ENCODE data around the gene KNL1.

DNA sequence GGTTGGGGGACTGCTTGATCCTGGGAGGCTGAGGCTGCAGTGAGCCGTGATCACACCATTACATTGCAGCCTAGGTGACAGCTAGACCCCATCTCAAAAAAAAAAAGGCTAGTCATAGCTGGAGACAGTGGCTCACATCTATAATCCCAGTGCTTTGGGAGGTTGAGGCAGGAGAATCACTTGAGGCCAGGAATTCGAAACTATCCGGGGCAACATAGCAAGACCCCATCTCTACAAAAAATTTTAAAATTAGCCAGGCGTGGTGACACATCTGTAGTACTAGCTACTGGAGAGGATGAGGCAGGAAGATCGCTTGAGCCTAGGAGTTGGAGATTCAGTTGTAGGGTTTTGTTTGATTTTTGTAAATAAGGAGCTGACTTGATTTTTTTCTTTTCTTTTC is 45.6 kb downstream of the KNL1 start:
- TF ChIP-seq EP300 (IDR thresholded peaks at IDR 0.05; ENCODE audit: borderline replicate concordance in 1 of 2, control insufficient read depth in 1 of 2, low read depth in 2 of 2, low read length in 2 of 2) (no peak), CREM (IDR thresholded peaks at IDR 0.05; ENCODE audit: low read depth) (no peak), SMC3 (IDR thresholded peaks at IDR 0.05; ENCODE audit: borderline replicate concordance, low read length) (no peak), EZH2 (IDR thresholded peaks at IDR 0.05; ENCODE audit: borderline replicate concordance, control insufficient read depth, low read depth, low read length) (no peak), ZNF274 (IDR thresholded peaks at IDR 0.05; ENCODE audit: insufficient read depth, insufficient read length) (no peak), SIX5 (IDR thresholded peaks at IDR 0.05; ENCODE audit: low read depth, low read length, severe bottlenecking) (no peak), SP1 (IDR thresholded peaks at IDR 0.05; ENCODE audit: low read depth, low read length) (no peak), RAD21 (IDR thresholded peaks at IDR 0.05; ENCODE audit: insufficient read depth, low read depth, low read length) (no peak)
- TF ChIP-seq, protein P1, sequence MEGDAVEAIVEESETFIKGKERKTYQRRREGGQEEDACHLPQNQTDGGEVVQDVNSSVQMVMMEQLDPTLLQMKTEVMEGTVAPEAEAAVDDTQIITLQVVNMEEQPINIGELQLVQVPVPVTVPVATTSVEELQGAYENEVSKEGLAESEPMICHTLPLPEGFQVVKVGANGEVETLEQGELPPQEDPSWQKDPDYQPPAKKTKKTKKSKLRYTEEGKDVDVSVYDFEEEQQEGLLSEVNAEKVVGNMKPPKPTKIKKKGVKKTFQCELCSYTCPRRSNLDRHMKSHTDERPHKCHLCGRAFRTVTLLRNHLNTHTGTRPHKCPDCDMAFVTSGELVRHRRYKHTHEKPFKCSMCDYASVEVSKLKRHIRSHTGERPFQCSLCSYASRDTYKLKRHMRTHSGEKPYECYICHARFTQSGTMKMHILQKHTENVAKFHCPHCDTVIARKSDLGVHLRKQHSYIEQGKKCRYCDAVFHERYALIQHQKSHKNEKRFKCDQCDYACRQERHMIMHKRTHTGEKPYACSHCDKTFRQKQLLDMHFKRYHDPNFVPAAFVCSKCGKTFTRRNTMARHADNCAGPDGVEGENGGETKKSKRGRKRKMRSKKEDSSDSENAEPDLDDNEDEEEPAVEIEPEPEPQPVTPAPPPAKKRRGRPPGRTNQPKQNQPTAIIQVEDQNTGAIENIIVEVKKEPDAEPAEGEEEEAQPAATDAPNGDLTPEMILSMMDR (IDR thresholded peaks at IDR 0.05 in 2 of 3, conservative IDR thresholded peaks at IDR 0.05 in 1 of 3; ENCODE audit: control insufficient read depth in 2 of 3, extremely low read depth in 1 of 3, insufficient read depth in 1 of 3, low read depth in 3 of 3, low read length in 3 of 3), result no peak
- TF ChIP-seq, protein P2, sequence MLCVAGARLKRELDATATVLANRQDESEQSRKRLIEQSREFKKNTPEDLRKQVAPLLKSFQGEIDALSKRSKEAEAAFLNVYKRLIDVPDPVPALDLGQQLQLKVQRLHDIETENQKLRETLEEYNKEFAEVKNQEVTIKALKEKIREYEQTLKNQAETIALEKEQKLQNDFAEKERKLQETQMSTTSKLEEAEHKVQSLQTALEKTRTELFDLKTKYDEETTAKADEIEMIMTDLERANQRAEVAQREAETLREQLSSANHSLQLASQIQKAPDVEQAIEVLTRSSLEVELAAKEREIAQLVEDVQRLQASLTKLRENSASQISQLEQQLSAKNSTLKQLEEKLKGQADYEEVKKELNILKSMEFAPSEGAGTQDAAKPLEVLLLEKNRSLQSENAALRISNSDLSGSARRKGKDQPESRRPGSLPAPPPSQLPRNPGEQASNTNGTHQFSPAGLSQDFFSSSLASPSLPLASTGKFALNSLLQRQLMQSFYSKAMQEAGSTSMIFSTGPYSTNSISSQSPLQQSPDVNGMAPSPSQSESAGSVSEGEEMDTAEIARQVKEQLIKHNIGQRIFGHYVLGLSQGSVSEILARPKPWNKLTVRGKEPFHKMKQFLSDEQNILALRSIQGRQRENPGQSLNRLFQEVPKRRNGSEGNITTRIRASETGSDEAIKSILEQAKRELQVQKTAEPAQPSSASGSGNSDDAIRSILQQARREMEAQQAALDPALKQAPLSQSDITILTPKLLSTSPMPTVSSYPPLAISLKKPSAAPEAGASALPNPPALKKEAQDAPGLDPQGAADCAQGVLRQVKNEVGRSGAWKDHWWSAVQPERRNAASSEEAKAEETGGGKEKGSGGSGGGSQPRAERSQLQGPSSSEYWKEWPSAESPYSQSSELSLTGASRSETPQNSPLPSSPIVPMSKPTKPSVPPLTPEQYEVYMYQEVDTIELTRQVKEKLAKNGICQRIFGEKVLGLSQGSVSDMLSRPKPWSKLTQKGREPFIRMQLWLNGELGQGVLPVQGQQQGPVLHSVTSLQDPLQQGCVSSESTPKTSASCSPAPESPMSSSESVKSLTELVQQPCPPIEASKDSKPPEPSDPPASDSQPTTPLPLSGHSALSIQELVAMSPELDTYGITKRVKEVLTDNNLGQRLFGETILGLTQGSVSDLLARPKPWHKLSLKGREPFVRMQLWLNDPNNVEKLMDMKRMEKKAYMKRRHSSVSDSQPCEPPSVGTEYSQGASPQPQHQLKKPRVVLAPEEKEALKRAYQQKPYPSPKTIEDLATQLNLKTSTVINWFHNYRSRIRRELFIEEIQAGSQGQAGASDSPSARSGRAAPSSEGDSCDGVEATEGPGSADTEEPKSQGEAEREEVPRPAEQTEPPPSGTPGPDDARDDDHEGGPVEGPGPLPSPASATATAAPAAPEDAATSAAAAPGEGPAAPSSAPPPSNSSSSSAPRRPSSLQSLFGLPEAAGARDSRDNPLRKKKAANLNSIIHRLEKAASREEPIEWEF (IDR thresholded peaks at IDR 0.05; ENCODE audit: insufficient replicate concordance, low read depth, low read length), result no peak
- TF ChIP-seq, protein P3, sequence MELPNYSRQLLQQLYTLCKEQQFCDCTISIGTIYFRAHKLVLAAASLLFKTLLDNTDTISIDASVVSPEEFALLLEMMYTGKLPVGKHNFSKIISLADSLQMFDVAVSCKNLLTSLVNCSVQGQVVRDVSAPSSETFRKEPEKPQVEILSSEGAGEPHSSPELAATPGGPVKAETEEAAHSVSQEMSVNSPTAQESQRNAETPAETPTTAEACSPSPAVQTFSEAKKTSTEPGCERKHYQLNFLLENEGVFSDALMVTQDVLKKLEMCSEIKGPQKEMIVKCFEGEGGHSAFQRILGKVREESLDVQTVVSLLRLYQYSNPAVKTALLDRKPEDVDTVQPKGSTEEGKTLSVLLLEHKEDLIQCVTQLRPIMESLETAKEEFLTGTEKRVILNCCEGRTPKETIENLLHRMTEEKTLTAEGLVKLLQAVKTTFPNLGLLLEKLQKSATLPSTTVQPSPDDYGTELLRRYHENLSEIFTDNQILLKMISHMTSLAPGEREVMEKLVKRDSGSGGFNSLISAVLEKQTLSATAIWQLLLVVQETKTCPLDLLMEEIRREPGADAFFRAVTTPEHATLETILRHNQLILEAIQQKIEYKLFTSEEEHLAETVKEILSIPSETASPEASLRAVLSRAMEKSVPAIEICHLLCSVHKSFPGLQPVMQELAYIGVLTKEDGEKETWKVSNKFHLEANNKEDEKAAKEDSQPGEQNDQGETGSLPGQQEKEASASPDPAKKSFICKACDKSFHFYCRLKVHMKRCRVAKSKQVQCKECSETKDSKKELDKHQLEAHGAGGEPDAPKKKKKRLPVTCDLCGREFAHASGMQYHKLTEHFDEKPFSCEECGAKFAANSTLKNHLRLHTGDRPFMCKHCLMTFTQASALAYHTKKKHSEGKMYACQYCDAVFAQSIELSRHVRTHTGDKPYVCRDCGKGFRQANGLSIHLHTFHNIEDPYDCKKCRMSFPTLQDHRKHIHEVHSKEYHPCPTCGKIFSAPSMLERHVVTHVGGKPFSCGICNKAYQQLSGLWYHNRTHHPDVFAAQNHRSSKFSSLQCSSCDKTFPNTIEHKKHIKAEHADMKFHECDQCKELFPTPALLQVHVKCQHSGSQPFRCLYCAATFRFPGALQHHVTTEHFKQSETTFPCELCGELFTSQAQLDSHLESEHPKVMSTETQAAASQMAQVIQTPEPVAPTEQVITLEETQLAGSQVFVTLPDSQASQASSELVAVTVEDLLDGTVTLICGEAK (IDR thresholded peaks at IDR 0.05; ENCODE audit: borderline replicate concordance), result no peak

All from GM12878 (cell line).